K562 (cell line): Measurements from ENCODE around the gene SIRT5. TPM values are rescaled to one million over a fixed set of nuclear protein-coding genes. Genes with fewer than 3 reads are reported as not detected.

Experiments
- ATAC-seq: fragments of 200-7000 bp; cut with Tn5 transposase; 3 replicates; pipeline ENCODE4 v1.9.1; 2020; ENCODE audit warnings: moderate library complexity
- BruUV-seq: library from RNA; stranded (reverse); fragments of 400-500 nt; replicated peaks from 2 replicates; lab custom pipeline; 2021; lab: Mats Ljungman, UMichigan
- CTCF ChIA-PET: fragments of 300-600 bp; formaldehyde crosslinking; extraction: SDS; loops from one replicate; lab custom pipeline; 2021; ENCODE audit warnings: low intra/inter-chr PET ratio; lab: Yijun Ruan, JAX
- POLR2A ChIA-PET: fragments of 300-600, 350-650 bp; sonication (Branson Sonifier 250); formaldehyde crosslinking; extraction: SDS; loops from one replicate; lab custom pipeline; 2021; ENCODE audit warnings: antibody characterized with exemption, inconsistent platforms; lab: Yijun Ruan, JAX
- DNase-seq, 4 experiments: peaks; one replicate each; pipeline versions ENCODE4 v3.0.0 to v3.0.0-alpha.2; 2011 to 2018; ENCODE audit warnings: low spot score in 3 of 4, mixed read lengths in 3 of 4; ENCODE audit errors: extremely low read depth in 1 of 4
- FAIRE-seq: peaks from 2 replicates; lab custom pipeline; 2011; peaks lifted over from hg19 to GRCh38; lab: Jason Lieb, UNC
- H2AFZ ChIP-seq: 2 replicates; pipeline ENCODE4 v1.6.0; 2011; ENCODE audit warnings: low read depth, low read length, control low read depth, inconsistent platforms
- H3K27ac ChIP-seq: fragments of 200-600 bp; 3 replicates; pipeline ENCODE4 v1.8.0; 2011; ENCODE audit warnings: low read depth, mild to moderate bottlenecking, control low read depth, inconsistent platforms, low read length, moderate library complexity, mixed read lengths; ENCODE audit errors: extremely low read depth
- H3K27me3 ChIP-seq, 2 experiments: fragments of 300-600 bp in 1 of 2; 2 replicates in 1 of 2; 3 replicates in 1 of 2; pipeline versions ENCODE4 v1.6.0 to v1.8.0; 2011; ENCODE audit warnings: inconsistent platforms in 2 of 2, low read length in 2 of 2, mild to moderate bottlenecking in 1 of 2, mixed read lengths in 1 of 2, moderate library complexity in 1 of 2; ENCODE audit not compliant: control insufficient read depth in 2 of 2, insufficient read depth in 2 of 2
- H3K36me3 ChIP-seq: fragments of 300-600 bp; 3 replicates; pipeline ENCODE4 v1.8.0; 2011; ENCODE audit warnings: mild to moderate bottlenecking, low read length, inconsistent platforms; ENCODE audit not compliant: control insufficient read depth, insufficient read depth
- H3K4me1 ChIP-seq, 2 experiments: fragments of 200-600 bp in 1 of 2; replicated peaks in 1 of 2; 2 replicates in 1 of 2; 3 replicates in 1 of 2; pipeline versions ENCODE4 v1.5.1 to v1.8.0; 2011; ENCODE audit warnings: inconsistent platforms in 2 of 2, low read length in 2 of 2, mild to moderate bottlenecking in 1 of 2, mixed read lengths in 1 of 2, moderate library complexity in 1 of 2; ENCODE audit not compliant: control insufficient read depth in 2 of 2, insufficient read depth in 2 of 2
- H3K4me2 ChIP-seq: 2 replicates; pipeline ENCODE4 v1.6.1; 2011; ENCODE audit warnings: low read length, control low read depth, inconsistent platforms, mixed read lengths; ENCODE audit not compliant: insufficient read depth
- H3K4me3 ChIP-seq: fragments of 200-600 bp; sonication (generic), shearing (Covaris generic); 2 replicates; pipeline ENCODE4 v1.5.1; 2016; ENCODE audit warnings: control low read depth, inconsistent platforms
- H3K79me2 ChIP-seq: fragments of 200-600 bp; 3 replicates; pipeline ENCODE4 v1.8.0; 2011; ENCODE audit warnings: low read length, inconsistent platforms; ENCODE audit not compliant: control insufficient read depth, insufficient read depth
- H3K9ac ChIP-seq, 2 experiments: 2 replicates each; pipeline versions ENCODE4 v1.6.0 to v1.6.1; 2011; ENCODE audit warnings: low read depth in 2 of 2, low read length in 2 of 2, control low read depth in 1 of 2, inconsistent platforms in 1 of 2, mild to moderate bottlenecking in 1 of 2, mixed read lengths in 1 of 2; ENCODE audit not compliant: insufficient read depth in 1 of 2
- H3K9me1 ChIP-seq: one replicate; pipeline ENCODE4 v1.6.0; 2011; ENCODE audit warnings: inconsistent platforms, mild to moderate bottlenecking, low read length, moderate library complexity; ENCODE audit not compliant: control insufficient read depth, insufficient read depth
- H3K9me3 ChIP-seq: replicated peaks from 2 replicates; pipeline ENCODE4 v1.5.1; 2011; ENCODE audit warnings: low read depth, low read length, inconsistent platforms; ENCODE audit not compliant: control insufficient read depth, insufficient read depth
- H4K20me1 ChIP-seq: replicated peaks from 2 replicates; pipeline ENCODE4 v1.6.1; 2011; ENCODE audit warnings: low read length, inconsistent platforms, mixed read lengths; ENCODE audit not compliant: control insufficient read depth, insufficient read depth
- ARID1B ChIP-seq: fragments of 450-650 bp; IDR thresholded peaks from 2 replicates; pipeline ENCODE4 v1.6.1; 2016; ENCODE audit warnings: antibody characterized with exemption, mild to moderate bottlenecking, inconsistent platforms
- CBX8 ChIP-seq: fragments of 200-600 bp; sonication (generic); IDR thresholded peaks from 2 replicates; pipeline ENCODE4 v1.6.1; 2012; ENCODE audit warnings: borderline replicate concordance, mixed run types, low read depth, mild to moderate bottlenecking, moderate library complexity, mixed read lengths, low read length, control low read depth, inconsistent platforms; ENCODE audit not compliant: poor library complexity, severe bottlenecking; ENCODE audit errors: extremely low read depth
- CEBPB ChIP-seq: fragments of 450-650 bp; IDR thresholded peaks from 2 replicates; pipeline ENCODE4 v1.6.1; 2016; ENCODE audit warnings: missing genetic modification characterization, missing compliant biosample characterization
- ELF4 ChIP-seq: fragments of 450-650 bp; formaldehyde crosslinking; IDR thresholded peaks from 2 replicates; pipeline ENCODE4 v1.4.0; 2022; ENCODE audit warnings: missing genetic modification characterization
- ELK3 ChIP-seq: fragments of 450-650 bp; formaldehyde crosslinking; IDR thresholded peaks from 2 replicates; pipeline ENCODE4 v1.4.0; 2020; ENCODE audit warnings: mild to moderate bottlenecking
- MCM5 ChIP-seq: fragments of 450-650 bp; IDR thresholded peaks from 2 replicates; pipeline ENCODE4 v1.6.1; 2016; ENCODE audit warnings: low read depth
- MIER1 ChIP-seq: fragments of 450-650 bp; IDR thresholded peaks from 2 replicates; pipeline ENCODE4 v1.6.1; 2016; ENCODE audit warnings: antibody characterized with exemption, mild to moderate bottlenecking, low read depth
- NFIC ChIP-seq: fragments of 450-650 bp; IDR thresholded peaks from 2 replicates; pipeline ENCODE4 v1.6.1; 2017; ENCODE audit warnings: mild to moderate bottlenecking, inconsistent platforms
- POU5F1 ChIP-seq: fragments of 150-350 bp; IDR thresholded peaks from 2 replicates; pipeline ENCODE4 v1.6.1; 2014; ENCODE audit warnings: borderline replicate concordance, low read length, low read depth, mild to moderate bottlenecking; ENCODE audit not compliant: partially characterized antibody
- PTRF ChIP-seq: fragments of 450-650 bp; IDR thresholded peaks from 2 replicates; pipeline ENCODE4 v1.6.1; 2016; ENCODE audit warnings: mild to moderate bottlenecking, missing genetic modification characterization, missing compliant biosample characterization
- RUNX1 ChIP-seq: sonication (generic); IDR thresholded peaks from 2 replicates; pipeline ENCODE4 v1.6.1; 2016; ENCODE audit warnings: antibody characterized with exemption, low read depth
- SMARCA4 ChIP-seq: fragments of 450-650 bp; IDR thresholded peaks from 2 replicates; pipeline ENCODE4 v1.6.1; 2016
- SRSF7 ChIP-seq: fragments of 200-400 bp; formaldehyde crosslinking; optimal IDR thresholded peaks from 2 replicates; pipeline ENCODE3; 2017; ENCODE audit warnings: mild to moderate bottlenecking, low read depth, low read length
- SUPT5H ChIP-seq: fragments of 450-650 bp; IDR thresholded peaks from 2 replicates; pipeline ENCODE4 v1.6.1; 2016
- TEAD4 ChIP-seq, 2 experiments: sonication (generic) in 1 of 2; formaldehyde crosslinking in 1 of 2; IDR thresholded peaks; 2 replicates each; pipeline versions ENCODE4 v1.6.1 to v1.8.0; 2012 to 2022; ENCODE audit warnings: borderline replicate concordance in 1 of 2, inconsistent platforms in 1 of 2, low read length in 1 of 2, mild to moderate bottlenecking in 1 of 2, missing genetic modification reagents in 1 of 2
- YBX1 ChIP-seq: fragments of 450-650 bp; IDR thresholded peaks from 2 replicates; pipeline ENCODE4 v1.7.1; 2016; ENCODE audit warnings: mild to moderate bottlenecking
- ZFP1 ChIP-seq: fragments of 450-650 bp; formaldehyde crosslinking; IDR thresholded peaks from 2 replicates; pipeline ENCODE4 v1.4.0; 2020; ENCODE audit warnings: mild to moderate bottlenecking, mixed read lengths
- ZNF12 ChIP-seq: sonication (generic); formaldehyde crosslinking; IDR thresholded peaks from 2 replicates; pipeline ENCODE4 v1.4.0; 2020; ENCODE audit warnings: mild to moderate bottlenecking, missing genetic modification reagents
- WGBS: fragments of 100-300 bp; shearing (Covaris generic); methylation state at CpG from one replicate; pipeline ENCODE4 v1.1.6; 2016; ENCODE audit warnings: low coverage, mixed read lengths; ENCODE audit not compliant: insufficient coverage; ENCODE audit errors: missing lambda C conversion rate; 5-methylcytosine and 5-hydroxymethylcytosine counted together
- in situ Hi-C: fragments of 300-500 bp; cut with MboI; formaldehyde crosslinking; loops from 4 replicates; pipeline ENCODE4 v1.15.0; 2018; ENCODE audit warnings: inconsistent platforms, mixed read lengths
- intact Hi-C: fragments of 100-400 bp; cut with micrococcal nuclease; formaldehyde crosslinking; loops from 2 replicates; pipeline ENCODE4 v1.14.2; 2022
- polyA plus RNA-seq, 8 experiments: library from polyadenylated mRNA; depleted of rRNA in 4 of 8; stranded (reverse) in 5 of 8; unstranded in 3 of 8; fragments of >200 nt; fragmentation: Nextera tagmentation in 2 of 8; fragmentation: Illumina TruSeq in 1 of 8; extraction: Ambion mirVana in 2 of 8; extraction: Trizol in 1 of 8; gene quantifications; 2 replicates each; pipeline versions ENCODE4 v1.2.1 to v1.2.3, GENCODE V29; 2011 to 2014; ENCODE audit warnings: inconsistent platforms in 1 of 8, missing spikeins in 1 of 8
- total RNA-seq, 7 experiments: library from RNA; depleted of rRNA in 6 of 7; stranded (reverse); fragments of >200 nt in 6 of 7; fragmentation: Illumina TruSeq in 2 of 7; extraction: Trizol in 2 of 7; gene quantifications; 2 replicates each; pipeline versions ENCODE4 v1.2.1 to v1.2.3, GENCODE V29; 2011 to 2021; ENCODE audit warnings: low replicate concordance in 1 of 7

SIRT5 gene
- total and polyA plus RNA-seq, 9 of the 15 experiments (the other 6 are each of a cell fraction or from before 2014, with no cell fraction given): 2.1 to 15.7 (median 11.4) TPM

- peaks cover 9% of the 10 kb centered on the region; the same call in 2 of the 3 replicates for H3K79me2 ChIP-seq
- H3K9me1 ChIP-seq: no peaks in the 10 kb centered on the region
- H2AFZ ChIP-seq: no peak overlapping the region
- BruUV-seq: no TSS peak
- POLR2A ChIA-PET: interaction anchor here (0.6 to 1.0 kb wide), 3 partner anchors 8 to 522 kb away, joined by 3 to 4 read pairs (median 3); no protein-coding TSS in a partner anchor
- DNase-seq (no peak), ATAC-seq (no peak)
- H4K20me1 ChIP-seq: no peaks in the 10 kb centered on the region
- WGBS: 89% methylated on average over 3 of the region's 4 CpGs
- CTCF ChIA-PET: no interaction called here
- no peaks in the 10 kb centered on the region for H3K27me3 ChIP-seq
- H3K36me3 ChIP-seq: peaks cover 94% of the 10 kb centered on the region
- H3K27ac ChIP-seq: no peak overlapping the region
- H3K4me2 ChIP-seq: no peak overlapping the region
- intact Hi-C loops: no loop called here
- H3K9ac ChIP-seq: no peak overlapping the region
- H3K9me3 ChIP-seq: no peaks in the 10 kb centered on the region
- TF ChIP-seq MIER1 (no peak), ZNF12 (CRISPR knock-in tag) (no peak), TEAD4 (IDR thresholded peaks at IDR 0.05; ENCODE audit: low read length) (no peak), TEAD4 (CRISPR knock-in tag; IDR thresholded peaks at IDR 0.05; ENCODE audit: borderline replicate concordance) (no peak), POU5F1 (no peak), SMARCA4 (no peak)
- TF ChIP-seq, all 486 proteins: peak for 0
- Histone ChIP-seq H3K4me3 (no peak overlapping the region), H3K4me1 (no peaks in the 10 kb centered on the region)
- in situ Hi-C loops: no loop called here
- no peak for FAIRE-seq
These were observed 64.2 kb downstream of the SIRT5 start for GRCh38 chr6:13638626-13639025.

- Histone ChIP-seq H4K20me1 (no peaks in the 10 kb centered on the region), H3K9me1 (no peaks in the 10 kb centered on the region), H3K4me1 (no peaks in the 10 kb centered on the region), H3K4me2 (no peak overlapping the region), H3K9ac (no peak overlapping the region), H3K4me3 (no peak overlapping the region), H3K27me3 (no peaks in the 10 kb centered on the region), H3K36me3 (peaks cover 90% of the 10 kb centered on the region), H3K27ac (no peak overlapping the region), H3K79me2 (peaks cover 5% of the 10 kb centered on the region; the same call in 2 of the 3 replicates), H2AFZ (no peak overlapping the region), H3K9me3 (no peaks in the 10 kb centered on the region)
- ChIA-PET CTCF (no interaction called here), POLR2A (interaction anchor here (1.9 kb wide), 1 partner anchor 10 kb away, joined by 6 read pairs; no protein-coding TSS in a partner anchor)
- FAIRE-seq (no peak), ATAC-seq (no peak), DNase-seq (no peak)
- 93% methylated on average over 5 of the region's 5 CpGs for WGBS
- in situ Hi-C loops (no loop called here), intact Hi-C loops (no loop called here)
- no TSS peak for BruUV-seq
- TF ChIP-seq SUPT5H (no peak), YBX1 (no peak), ELK3 (CRISPR knock-in tag) (no peak), PTRF (no peak), ZFP1 (CRISPR knock-in tag) (no peak), RUNX1 (no peak), CEBPB (tag) (peak; percentile 64), MCM5 (no peak), ELF4 (no peak), CBX8 (no peak), ARID1B (no peak), NFIC (no peak), SRSF7 (no peak)
These were observed 66.9 kb downstream of the SIRT5 start for GRCh38 chr6:13641315-13641714.
